Measurements from ENCODE around the gene MYO5A.

- TF ChIP-seq CTCF (conservative IDR thresholded peaks at IDR 0.05; ENCODE audit: low read length) (no peak), EZH2phosphoT487 (IDR thresholded peaks at IDR 0.05; ENCODE audit: borderline replicate concordance) (no peak)
Observed at GRCh38 chr15:52499506-52499905, 29.2 kb downstream of the MYO5A start.

Measured in Loucy (cell line).